HG03025 (cell line): Measurements from ENCODE around the gene RUSC1.
"Not testable (repeated sequence)": the region's sequence is repeated elsewhere in the genome, so short reads cannot be mapped to it uniquely, and the experiment has no call there.

Experiments
- ATAC-seq: cut with Tn5 transposase; IDR thresholded peaks from one replicate; pipeline ENCODE4 v1.9.1; 2021; ENCODE audit warnings: mild to moderate bottlenecking, moderate library complexity; ENCODE audit not compliant: unreplicated experiment, low FRiP score

RUSC1 gene, protein sequence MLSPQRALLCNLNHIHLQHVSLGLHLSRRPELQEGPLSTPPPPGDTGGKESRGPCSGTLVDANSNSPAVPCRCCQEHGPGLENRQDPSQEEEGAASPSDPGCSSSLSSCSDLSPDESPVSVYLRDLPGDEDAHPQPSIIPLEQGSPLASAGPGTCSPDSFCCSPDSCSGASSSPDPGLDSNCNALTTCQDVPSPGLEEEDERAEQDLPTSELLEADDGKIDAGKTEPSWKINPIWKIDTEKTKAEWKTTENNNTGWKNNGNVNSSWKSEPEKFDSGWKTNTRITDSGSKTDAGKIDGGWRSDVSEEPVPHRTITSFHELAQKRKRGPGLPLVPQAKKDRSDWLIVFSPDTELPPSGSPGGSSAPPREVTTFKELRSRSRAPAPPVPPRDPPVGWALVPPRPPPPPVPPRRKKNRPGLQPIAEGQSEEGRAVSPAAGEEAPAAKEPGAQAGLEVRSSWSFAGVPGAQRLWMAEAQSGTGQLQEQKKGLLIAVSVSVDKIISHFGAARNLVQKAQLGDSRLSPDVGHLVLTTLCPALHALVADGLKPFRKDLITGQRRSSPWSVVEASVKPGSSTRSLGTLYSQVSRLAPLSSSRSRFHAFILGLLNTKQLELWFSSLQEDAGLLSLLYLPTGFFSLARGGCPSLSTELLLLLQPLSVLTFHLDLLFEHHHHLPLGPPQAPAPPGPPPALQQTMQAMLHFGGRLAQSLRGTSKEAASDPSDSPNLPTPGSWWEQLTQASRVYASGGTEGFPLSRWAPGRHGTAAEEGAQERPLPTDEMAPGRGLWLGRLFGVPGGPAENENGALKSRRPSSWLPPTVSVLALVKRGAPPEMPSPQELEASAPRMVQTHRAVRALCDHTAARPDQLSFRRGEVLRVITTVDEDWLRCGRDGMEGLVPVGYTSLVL

GRCh38 chr1:155320661-155321617, at the start of gene RUSC1:
Gene RUSC1 (plus strand): TSS chr1:155320894. CDS start chr1:155321774, 880 bp downstream.
- no peak for ATAC-seq

DNA sequence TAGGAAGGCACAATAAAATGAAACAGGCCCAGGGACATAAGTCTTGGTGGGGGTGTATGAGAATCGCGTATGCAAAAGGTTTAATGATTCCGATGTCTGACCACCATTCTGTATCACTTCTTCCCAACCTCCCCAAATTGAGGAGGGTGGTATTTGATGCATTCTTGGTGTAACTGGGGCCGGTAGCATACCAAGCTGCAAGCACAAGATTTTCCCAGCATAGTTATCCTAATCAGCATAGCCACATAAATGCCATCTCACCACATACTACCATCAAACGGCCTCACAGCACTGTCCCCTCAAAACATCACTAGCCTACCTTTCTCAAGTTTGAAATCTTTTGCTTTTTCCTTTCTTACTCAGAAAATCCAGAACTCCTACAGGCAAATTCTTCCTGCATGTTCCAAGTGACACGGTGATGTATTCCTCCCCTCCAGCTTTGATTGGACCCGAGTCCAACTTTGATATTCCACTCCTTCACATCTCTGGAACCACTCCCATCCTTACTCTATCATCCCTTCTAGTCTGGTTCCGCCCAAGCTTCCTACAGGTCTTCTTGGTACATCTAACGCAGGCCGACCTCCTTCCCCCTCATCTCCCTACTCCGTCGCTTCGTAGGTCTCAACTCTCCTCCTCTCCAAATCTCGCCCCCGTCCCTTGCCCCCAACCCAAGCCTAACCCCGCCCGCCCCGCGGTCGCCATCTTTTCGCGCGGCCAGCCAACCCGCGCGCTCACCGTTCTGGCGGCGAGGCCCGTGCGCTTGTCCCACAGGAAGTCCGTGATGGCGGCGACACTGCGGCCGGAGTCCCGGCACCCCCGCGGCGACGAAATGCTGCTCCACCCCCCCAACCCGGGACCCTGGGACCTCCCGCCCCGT, 48.0 kb upstream of the RUSC1 start:
- peak; percentile 27 for ATAC-seq

- ATAC-seq, result peak; percentile 59
Measured at GRCh38 chr1:155273343-155274245, 47.1 kb upstream of the RUSC1 start, which contains the start of gene CLK2. Gene CLK2 (minus strand): TSS chr1:155273504. CDS start chr1:155270977, 2,527 bp downstream.

DNA sequence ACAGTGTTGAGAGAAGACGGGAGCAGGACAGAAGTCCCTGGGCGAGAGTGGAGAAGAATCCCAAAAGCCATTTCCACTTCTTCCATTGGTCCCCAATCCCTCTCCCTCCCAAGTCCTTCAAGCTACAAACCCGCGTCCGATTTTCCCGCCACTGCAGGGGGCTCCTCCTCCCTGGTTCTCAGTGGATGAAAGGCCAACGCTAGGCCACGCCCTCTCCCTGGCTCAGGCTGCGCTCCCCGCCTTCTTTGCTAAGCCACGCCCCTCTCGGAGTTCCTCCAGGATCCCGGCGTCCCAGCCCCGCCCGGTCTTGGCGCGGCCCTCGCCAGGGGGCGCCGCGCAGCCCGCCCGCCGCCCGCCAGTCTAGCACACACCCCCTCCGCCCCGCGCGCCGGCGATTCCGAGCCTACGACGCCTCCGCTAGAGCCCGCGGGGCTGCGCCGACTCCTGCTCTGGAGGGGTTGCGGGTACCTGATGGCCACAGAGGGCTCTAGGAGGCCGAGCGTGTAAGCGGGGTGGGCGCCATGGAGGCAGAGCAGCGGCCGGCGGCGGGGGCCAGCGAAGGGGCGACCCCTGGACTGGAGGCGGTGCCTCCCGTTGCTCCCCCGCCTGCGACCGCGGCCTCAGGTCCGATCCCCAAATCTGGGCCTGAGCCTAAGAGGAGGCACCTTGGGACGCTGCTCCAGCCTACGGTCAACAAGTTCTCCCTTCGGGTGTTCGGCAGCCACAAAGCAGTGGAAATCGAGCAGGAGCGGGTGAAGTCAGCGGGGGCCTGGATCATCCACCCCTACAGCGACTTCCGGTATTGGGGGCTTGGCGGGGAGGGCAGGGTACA, 43.4 kb upstream of the RUSC1 start, which contains the start of gene HCN3:
Gene HCN3 (plus strand): TSS at position 394 of the 832 bp plus-strand sequence. CDS start 128 bp downstream, at position 522.
- peak; percentile 71 for ATAC-seq

- no peak for ATAC-seq
Measured at GRCh38 chr1:155277902-155278688, 42.6 kb upstream of the RUSC1 start.

DNA sequence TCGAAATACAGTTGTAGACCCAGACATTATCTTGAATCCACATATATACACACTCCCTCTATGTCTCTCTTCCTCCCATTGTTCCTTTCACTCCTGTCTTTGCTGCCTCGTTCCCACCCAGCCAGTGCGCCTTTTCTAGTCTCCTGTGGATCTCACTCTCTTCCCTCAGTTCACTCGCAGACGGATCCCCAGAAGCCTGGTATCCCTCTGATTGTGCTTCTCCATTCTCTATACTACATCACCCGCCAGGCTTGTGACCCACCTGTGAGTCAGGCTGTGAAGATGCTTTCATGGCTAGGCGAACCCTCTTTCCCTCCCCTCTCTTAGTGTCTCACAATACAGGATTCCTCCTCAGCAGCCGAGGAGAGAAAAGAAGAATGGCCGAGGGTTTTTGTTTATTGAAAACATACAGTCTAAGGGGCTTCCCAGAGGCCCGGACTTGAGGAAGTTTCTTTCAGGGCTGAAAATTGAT, 42.0 kb upstream of the RUSC1 start:
- ATAC-seq, result no peak

DNA sequence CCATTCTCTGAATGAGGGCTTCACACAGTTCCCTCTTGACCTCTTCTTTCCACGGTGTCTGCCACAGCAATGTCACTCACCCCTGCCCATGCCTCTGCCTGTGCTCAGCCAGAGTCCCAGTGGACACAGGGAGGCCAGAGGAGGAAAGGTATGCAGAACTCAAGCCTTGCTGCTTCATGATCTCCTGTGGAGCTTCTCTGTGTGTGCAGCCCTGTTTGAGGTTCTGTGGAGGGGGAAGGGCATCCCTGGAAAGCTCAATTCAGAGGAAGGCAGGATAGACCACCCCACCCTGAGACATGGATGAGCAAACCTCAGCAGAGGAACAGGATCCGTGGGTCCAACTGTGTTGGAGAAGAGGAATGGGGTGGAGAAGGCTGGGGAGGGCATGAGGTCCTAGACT, 41.4 kb upstream of the RUSC1 start:
- no peak for ATAC-seq

GRCh38 chr1:155282488-155283091, 38.1 kb upstream of the RUSC1 start:
- no peak for ATAC-seq

DNA sequence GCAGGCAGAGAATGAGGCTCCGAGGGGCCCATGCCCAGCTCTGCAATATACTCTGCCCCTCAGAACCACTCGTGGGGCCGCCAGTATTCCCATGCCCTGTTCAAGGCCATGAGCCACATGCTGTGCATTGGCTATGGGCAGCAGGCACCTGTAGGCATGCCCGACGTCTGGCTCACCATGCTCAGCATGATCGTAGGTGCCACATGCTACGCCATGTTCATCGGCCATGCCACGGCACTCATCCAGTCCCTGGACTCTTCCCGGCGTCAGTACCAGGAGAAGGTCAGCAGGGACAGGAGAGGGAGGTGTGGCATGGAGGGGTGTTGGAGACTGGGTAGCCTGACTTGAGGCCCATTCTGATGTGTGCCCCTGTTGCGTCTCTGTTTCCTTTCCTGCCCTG, 36.2 kb upstream of the RUSC1 start:
- ATAC-seq, result no peak

GRCh38 chr1:155285063-155285462, 35.6 kb upstream of the RUSC1 start:
- ATAC-seq, result no peak

DNA sequence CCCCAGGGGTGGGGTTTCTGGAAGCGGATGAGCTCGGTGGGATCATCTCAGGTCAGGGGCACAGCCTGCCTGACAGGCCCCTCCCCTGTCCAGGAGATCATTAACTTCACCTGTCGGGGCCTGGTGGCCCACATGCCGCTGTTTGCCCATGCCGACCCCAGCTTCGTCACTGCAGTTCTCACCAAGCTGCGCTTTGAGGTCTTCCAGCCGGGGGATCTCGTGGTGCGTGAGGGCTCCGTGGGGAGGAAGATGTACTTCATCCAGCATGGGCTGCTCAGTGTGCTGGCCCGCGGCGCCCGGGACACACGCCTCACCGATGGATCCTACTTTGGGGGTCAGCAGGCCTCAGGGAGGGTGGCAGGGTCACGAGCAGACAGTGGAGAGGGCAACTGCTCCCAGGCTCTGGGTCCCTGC, 35.1 kb upstream of the RUSC1 start:
- ATAC-seq, result no peak

DNA sequence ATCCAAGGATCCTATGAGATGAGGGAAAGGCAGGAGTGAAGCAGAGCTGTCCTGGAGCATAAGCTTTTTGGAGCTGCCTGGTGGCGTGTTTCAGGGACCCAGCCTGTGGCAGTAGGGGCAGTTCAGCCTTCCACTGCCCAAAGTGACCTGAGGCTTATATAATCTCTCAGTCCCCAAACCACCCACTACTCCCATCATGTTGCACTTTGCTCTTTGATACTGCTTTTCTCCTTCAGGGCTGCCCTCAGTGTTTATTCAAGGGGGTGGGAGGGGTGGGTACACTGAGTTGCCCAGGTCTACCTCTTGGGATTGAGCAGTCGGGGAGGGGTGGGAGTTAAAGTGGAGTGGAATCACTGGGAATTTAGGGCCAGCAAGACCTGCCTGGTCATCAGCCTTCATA, 34.1 kb upstream of the RUSC1 start:
- ATAC-seq, result no peak

- no peak for ATAC-seq
Measured at GRCh38 chr1:155287987-155288543, 32.6 kb upstream of the RUSC1 start.

DNA sequence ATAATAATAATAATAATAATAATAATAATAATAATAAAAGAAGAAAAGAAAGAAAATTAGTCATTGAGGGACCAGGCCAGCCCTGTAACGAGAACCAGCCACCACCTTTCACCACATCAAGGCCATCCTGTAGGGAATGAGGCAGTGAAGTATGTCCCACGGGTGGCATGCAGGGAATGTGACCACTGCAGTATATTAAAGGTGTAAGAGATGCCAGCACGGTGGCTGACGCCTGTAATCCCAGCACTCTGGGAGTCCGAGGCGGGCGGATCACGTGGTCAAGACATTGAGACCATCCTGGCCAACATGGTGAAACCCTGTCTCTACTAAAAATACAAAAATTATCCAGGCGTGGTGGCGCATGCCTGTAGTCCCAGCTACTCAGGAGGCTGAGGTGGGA, 29.7 kb upstream of the RUSC1 start:
- not testable (repeated sequence) for ATAC-seq

- no peak for ATAC-seq
Measured at GRCh38 chr1:155293086-155293749, 27.5 kb upstream of the RUSC1 start.
